ENCODE measurements around the gene PPM1F.

Gene PPM1F, protein sequence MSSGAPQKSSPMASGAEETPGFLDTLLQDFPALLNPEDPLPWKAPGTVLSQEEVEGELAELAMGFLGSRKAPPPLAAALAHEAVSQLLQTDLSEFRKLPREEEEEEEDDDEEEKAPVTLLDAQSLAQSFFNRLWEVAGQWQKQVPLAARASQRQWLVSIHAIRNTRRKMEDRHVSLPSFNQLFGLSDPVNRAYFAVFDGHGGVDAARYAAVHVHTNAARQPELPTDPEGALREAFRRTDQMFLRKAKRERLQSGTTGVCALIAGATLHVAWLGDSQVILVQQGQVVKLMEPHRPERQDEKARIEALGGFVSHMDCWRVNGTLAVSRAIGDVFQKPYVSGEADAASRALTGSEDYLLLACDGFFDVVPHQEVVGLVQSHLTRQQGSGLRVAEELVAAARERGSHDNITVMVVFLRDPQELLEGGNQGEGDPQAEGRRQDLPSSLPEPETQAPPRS

DNA sequence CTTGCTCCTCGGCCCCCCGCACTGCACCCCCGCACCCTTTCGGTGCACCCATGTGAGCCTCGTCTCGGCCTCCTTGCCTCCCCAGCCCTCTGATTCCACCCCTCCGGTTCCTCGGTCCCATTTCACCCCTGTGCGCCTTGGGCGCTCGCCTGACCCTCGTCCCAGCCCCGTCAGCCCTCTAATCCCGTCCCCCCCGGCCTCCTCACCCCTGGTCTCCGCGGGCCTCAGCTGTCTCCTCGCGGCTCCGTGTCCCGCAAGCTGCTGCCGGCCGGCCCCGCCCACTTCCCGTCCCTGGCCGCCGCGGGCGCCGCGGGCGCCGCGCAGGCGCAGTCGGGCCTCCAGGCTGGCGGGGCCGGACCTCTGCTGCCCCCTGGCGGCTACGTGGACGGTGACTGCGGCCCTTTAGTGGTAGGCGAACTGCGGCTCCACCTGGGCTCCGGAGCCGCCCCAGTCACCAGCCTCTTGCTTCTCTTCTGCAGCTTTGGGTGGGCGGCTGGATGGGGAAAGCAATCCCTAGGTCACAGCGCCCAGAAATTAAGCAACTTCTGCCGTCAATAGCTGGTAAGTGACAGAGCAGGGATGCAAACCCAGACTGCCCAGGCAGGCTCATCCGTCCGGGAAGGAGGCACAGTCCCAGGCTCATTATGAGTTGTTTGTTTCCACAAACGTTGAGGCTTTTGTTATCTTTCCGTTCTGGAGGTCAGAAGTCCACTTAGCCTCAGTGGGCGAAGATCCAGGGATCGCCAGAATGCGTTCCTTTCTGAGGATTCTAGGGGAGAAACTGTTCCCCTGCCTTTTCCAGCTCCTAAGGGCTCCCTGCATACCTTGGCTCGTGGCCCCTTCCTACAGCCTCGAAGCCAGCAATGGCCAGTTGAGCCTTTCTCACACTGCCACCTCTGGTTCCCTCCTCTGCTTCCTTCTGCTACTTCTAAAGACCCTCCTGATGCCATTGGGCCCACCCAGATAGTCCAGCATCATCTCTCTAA is at the start of gene PPM1F:
TSS of gene PPM1F (minus strand) at position 263 of the 986 bp plus-strand sequence. CDS start 6,800 bp downstream, outside the sequence.
- DNase-seq: peak; percentile 69 to 81

DNA sequence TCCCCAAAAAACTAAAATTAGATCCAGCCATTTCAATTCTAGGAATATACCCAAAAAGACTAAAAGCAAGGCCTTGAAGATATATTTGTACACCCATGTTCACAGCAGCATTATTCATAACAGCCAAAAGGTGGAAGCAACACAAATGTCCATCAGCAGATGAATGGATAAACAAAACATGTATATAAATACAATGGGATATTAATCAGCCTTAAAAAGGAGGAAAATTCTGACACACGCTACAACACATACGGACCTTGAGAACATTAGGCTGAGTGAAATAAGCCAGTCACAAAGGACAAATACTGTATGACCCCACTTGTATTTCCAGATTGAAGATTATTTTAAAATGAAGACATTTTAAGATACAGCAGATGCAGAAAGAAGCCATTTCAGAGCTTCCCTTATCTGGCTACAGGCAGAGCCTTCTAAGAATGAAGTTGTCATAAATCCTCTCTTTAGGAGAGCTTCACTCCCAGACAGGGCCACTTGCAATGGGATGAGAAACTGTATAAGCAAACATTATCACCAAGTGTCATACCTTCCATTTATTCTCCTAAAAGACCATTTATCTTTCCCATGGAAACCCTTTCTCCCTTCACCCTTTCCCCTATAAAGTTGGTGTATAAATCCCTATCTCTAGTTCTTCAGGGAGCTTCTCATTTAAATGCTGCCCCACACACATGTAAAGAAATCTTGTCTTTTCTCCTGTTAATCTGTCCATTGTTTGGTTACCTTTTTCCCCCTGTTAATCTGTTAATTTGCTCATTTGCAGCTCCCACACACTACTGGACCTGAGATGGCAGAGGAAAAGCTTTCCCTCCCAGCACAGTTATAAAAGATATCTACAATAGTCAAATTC is 49.2 kb upstream of the PPM1F start:
- no peak for DNase-seq

DNA sequence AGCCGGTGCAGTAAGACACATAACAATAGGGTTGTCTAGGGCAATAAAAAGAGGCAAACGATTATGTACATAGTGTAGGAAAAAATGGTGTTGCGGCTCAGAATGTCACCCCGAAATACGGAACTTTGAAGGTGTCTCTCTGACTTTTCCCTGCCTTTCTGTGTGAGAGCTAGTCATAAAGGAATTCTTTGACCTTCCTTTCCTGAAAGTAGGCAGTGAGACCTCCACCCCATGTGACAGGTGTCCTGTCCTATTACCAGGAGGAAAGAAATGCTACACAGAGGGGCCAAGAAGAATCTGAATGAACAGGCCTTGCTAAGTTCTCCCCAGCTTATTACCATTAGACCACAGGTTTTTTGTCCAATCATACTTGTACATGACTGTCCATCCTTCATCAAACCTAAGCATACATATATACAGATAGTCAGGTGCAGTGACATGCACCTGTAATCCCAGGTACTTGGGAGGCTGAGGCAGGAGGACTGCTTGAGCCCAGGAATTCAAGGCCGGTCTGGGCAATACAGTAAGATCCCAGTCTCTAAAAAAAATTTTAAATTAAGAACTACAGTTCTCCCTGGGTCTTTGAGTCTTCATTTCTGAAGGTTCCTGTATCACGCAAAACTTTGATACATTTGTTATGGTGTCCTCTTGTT is 46.1 kb upstream of the PPM1F start:
- no peak for DNase-seq

DNA sequence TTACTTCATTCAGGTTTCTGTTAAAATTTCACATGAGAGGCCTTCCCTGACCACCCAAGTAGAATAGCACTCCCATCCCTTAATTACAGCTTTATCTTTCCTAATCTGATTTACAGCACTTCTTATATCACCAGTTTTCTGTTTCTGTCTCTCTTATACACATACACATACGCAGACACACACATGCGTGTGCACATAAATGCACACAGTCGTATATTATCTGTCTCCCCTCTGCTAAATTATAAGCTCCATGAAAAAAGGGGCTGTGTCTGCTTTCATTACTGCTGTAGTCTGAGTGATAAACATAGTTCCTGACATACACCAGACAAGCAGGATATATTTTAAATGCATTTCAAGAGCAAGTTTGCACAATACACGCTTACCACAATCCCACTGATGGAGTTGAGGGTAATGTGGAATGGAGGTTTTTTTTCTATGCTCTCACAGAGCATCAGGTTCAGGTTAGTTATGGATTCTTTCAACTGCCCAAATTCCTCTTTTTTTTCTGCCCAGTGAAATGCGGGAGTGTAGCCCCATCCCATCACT is 43.6 kb upstream of the PPM1F start:
- no peak for DNase-seq

DNA sequence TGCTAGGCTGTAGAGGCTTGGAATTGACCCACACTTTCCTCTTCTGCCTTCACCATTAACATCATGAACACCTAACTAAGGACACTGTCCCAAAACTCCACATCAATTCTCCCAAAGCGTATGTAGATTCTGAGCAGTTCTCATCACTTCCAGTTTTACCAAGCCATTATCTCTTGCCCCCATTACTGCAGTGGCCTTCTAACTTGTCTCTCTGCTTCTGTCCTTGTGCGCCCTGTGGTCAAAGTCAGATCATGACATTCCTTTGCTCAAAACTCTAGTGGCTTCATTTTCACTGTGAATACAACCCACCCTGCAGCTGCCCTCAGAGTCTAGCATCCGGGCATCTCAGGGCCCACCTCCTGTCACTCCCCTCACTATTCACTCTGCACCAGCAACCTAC is 43.0 kb upstream of the PPM1F start:
- no peak for DNase-seq

DNA sequence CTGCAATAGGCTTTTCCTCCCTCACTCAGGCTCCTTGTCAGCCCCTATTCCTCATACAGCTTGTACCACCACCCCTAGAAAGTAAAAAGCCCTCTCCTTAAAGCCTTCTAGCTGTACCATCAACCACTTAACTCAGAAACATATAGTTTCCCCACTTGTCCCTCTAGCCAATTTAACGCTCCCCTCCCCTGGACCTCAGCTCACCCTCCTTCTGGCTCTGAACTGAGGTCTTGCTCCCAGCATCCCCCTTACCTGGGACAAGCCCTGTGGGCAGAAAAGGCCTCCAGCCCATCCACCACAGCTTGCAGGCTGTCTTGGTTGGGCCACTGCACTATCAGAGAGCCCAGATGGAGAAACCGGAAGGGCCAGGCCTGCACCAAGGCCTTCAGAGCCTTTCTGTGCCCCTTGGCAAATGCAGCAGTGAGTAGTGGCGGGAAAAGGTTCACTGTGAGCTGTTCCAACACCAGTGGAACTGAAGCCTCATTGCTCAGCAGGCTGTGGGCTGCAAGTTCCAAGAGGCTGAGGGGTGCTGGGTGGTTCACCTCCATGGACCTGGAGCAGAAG is 42.3 kb upstream of the PPM1F start:
- no peak for DNase-seq

DNA sequence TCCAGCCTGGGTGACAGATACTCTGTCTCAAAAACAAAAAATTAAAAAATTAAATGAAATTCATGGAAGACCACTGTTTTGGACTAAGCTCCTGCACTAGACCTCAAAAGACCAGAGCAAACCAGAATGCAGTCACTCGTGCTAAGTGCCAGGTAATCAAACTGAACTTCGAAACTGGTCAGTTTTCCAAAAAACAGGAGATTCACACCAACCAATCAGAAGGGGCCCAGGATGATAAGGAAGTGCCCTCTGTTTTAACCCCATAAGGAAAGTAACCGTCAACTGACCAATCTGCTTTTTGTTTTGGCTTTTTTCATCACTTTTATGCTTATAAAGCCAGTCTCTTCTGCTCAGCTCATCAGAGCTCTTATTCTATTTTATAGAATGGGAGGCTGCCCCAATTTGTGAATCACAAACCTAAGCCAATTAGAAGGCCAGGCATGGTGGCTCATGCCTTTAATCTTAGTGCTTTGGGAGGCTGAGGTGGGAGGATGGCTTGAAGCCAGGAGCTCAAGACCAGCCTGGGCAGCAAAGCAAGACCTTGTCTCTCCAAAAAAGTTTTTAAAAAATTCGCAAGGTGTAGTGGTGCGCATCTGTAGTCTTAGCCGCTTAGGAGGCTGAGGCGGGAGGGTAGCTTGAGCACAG is 40.1 kb upstream of the PPM1F start:
- DNase-seq: no peak

DNA sequence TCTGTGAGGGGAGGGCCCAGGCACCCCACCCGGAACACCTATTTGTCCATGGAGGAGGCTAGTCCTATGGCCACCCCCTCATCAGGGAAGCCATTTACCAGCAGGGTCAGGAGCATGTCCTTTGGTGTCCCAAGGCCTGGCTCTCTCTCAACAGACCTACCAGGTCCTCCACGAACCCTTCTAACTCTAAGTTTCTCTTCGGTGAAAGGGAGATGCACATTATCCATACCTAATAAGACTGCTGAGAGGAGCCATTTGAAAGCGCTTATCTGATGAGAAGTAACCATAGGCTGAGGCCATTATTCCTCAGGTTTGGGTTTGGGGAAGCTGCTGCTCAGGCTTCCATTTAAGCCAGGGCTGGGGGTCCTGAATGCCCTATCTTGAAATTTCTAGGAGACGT is 39.1 kb upstream of the PPM1F start:
- no peak for DNase-seq

DNA sequence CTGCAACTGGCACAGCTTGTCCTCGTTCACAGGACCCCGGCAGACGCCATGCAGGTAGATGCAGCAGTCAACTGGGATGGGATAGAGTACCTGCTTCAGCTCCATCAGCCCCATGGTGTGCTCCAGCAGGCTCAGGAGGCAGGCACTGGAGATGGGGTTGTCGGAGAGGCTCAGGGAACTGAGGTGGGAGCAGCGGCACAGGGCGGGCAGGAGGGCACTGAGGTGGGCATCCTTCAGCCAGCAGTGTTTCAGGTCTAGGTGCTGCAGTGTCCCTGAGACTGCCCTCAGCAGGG is 38.6 kb upstream of the PPM1F start:
- DNase-seq: no peak

DNA sequence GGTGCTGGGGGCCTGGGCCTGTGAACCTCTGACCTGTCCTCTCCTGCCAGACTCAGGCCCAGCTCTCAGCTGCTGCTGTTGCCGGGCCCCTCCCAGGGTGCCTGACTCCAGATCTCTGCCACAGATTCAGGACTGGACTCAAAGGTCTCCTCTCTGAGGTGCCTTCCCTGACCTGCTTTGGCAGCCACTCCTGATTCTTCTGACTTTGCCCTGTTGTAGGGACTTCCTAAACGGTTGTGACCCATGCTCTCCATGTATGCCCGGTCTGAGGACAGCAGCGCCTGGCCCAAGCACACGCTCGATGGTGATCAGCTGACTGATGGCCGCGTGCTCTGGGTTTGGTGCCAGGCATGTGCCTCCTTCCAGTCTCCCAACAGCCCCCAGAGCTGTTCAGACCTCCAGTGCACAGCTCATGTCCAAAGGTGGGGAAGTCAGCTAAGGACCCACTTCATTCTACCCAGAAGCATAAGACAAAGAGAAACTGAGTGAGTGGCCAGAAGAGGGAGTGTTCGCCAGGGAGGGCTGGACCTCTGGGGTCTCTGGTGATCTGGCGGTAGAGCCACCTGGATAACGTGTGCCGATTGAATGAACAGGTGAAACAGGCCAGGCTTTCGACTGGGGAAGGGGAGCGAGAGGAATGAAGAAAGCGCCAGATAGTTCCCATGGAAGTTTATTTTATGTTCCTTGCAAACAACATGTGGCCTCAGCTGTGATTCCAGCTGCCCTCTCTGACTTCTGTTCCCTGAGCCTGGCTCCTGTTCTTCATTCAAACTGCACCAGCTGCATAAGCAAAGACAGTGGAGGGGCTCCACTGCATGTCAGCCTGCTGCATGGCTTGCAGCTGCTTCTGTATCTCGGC is 38.0 kb upstream of the PPM1F start:
- DNase-seq: no peak

DNA sequence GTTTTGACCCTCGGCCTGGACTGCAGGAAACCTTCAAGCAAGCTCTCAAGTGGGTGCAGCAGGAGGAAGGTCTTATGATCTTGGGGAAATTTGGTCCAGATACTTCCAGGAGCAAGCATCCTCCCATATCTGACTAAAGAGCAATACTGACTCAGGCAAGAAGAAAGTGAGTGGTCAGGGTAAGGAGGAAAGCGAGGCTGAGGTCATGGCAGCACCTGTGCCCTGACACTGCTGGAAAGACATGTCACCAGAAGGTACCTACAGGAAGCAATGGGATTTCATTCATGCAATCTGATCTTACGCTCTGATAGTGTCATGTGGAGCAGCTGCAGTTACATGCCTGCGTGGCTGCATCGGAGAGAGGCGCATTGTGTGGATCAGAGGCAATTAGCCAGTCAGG is 36.4 kb upstream of the PPM1F start:
- DNase-seq: no peak

DNA sequence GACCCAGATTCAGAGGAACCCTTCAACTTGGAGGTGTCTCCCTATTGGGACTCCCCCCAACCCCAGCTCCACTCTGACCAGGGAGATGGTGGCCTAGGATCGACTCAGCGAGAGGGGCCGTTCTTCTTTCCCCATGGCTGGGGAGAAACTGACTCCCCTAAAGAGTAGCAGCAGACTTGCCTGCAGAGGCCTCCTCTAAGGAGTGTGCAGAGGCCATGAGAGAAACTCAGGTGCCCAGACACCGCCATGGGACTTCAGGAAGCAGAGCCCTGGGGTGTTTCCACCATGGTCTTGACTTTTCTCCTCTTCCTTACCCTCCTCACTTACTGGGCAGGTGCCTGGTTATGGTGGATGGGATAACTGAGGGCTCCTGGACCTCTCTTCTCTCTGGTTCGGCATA is 32.6 kb upstream of the PPM1F start:
- no peak for DNase-seq

DNA sequence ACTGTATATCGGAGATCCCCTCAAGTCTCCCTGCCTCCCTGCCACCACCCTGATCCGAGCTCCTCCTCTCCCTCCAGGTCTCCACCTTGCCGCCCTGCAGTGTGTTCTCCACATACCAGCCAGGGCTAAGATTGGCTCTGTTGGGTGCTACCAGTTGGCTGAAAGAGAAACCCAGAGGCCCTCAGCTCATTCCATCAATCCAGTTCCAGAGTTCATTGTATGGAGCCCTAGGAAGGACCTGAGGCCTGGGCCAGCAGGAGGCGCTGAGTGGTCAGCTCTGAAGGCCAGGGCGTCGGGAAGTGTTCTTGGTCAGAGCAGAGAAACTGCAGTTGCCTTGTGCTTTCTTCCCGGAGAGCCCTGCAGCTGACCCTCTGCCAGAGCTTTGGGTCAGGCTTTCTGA is 32.1 kb upstream of the PPM1F start:
- no peak for DNase-seq

DNA sequence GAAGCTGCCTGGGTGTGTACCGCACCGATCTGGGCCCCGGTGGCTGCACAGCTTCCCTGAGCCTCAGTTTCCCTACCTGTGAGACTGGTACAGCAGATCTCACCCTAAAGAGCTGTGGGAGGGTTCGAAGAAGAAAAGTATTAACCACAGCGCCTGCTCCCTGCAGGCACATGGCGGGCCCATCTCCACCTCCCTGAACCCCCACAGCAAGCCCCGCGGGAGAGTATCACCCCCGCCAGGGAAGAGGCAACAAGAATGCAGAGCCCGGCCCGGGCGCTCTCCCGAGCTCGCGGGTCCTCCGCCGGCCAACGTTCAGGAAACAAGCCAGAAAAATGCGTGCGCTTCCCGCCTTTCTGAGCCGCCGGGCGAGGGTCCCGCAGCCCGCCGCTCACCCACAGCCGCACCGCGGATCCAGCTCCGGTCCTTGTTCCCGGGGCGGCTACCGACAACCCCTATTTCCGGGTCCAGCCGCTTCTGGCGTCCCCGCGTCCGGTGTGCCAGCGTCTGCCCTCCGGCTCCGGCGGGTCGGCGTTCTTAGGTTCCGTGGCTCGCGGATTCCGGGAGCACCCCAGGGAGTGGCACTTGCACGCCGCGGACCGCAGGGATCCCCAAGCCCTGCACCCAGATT is 29.8 kb upstream of the PPM1F start, which contains the start of gene TOP3B:
TSS of gene TOP3B (minus strand) at position 450 of the 628 bp plus-strand sequence. CDS start 7,078 bp downstream, outside the sequence.
- peak; percentile 65 to 67 for DNase-seq

DNA sequence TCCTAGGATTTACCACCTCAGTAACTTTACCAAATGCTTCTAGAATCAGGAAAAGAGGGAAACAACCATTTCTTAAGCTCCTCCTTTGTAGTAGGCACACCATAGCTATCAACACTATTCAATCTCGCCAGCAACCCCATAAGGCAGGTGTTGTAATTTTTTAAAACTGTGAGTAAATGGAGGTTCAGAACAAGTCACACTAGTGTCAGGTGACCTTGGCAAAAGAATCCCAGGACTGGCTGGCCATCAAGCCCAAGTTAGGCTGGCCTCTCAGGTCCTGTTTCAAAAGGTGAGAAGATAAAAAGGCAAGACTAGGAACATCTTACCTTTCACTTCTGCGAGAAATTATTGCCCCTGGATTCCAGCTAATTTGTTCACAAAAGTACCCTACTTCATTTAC is 29.2 kb upstream of the PPM1F start:
- DNase-seq: no peak

DNA sequence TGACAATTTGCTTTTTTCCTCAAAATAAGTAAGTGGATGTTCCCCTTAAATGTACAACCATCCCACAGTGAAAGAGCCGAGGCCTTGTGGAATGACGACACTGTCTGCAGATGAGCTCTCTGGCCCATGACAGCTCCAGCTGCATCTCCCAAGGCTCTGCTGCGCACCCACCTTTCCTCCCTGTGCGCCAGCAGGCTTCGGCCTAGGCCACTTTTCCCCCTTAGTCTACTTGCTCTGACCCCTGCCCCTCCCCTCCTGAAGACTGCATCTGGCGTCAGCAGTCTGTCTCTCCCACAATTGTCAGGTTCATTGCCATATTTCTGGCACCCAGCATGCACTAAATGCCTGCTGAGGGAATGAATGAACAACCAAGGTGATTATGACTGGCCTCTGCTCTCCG is 27.9 kb upstream of the PPM1F start:
- no peak for DNase-seq

DNA sequence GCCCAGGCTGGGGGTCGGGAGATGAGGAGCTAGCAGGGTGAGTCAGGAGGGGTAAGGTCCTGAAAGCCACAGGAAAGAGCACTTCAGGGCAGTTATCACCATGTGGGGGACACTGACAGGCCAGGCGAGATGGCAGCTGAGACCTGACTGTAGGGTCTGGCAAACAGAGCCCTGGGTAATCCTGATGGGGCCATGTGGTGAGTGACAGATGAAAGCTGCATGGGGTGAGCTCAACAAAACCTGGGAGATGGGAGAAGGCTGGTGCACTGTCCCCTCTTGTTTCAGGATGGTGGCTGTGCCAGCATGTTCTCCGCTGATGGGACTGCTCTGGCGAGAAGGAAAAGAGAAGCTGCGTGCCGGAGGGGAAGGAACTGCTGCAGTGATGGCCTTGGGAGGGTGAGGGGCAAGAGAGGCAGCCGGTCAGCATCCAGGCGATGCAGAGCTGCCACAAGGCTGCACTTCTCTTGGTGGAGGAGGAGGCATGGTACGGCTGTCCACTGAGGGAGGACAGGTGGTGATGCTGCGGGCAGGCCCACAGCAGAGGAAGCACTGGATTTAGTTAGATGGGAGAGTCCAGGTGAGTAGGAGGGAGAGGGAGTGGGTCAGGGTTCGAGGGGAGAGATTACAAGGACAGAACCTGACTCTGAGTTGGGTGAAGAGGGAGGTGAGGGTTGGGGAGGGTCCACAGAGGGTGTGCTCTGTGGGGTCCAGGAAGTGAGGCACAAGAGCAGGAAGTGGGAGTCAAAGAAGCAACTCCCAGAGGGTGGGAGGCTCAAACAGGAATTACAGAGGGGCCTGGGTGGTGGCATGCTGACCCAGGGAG is 26.1 kb upstream of the PPM1F start:
- DNase-seq: no peak

DNA sequence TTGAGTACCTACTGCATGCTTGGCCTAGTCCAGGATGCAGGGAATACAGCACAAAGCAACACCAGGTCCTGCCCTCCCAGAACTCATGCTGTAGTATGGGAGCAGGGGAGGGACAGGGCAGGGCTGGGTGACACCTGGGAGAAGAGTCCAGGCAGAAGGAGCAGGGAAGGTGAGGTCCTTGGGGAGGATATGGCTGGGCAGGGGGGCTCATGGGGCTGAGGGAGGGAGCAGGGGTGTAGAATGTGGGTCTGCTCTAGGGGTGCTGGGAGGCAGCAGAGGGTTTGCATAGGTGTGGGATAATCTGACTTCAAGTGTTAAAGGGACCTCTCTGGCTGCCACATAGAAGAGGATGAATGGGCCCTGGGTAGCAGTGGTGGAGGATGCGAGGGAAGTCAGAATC is 25.2 kb upstream of the PPM1F start:
- no peak for DNase-seq

Measured in AML-193 (cell line).